Measurements from ENCODE around the gene KIAA1671. TPM values are rescaled to one million over a fixed set of nuclear protein-coding genes. Genes with fewer than 3 reads are reported as not detected.

Gene KIAA1671
- total RNA-seq, 4 donors from 2014 or later, result 7.6 to 26.1 (median 16.7) TPM

DNA sequence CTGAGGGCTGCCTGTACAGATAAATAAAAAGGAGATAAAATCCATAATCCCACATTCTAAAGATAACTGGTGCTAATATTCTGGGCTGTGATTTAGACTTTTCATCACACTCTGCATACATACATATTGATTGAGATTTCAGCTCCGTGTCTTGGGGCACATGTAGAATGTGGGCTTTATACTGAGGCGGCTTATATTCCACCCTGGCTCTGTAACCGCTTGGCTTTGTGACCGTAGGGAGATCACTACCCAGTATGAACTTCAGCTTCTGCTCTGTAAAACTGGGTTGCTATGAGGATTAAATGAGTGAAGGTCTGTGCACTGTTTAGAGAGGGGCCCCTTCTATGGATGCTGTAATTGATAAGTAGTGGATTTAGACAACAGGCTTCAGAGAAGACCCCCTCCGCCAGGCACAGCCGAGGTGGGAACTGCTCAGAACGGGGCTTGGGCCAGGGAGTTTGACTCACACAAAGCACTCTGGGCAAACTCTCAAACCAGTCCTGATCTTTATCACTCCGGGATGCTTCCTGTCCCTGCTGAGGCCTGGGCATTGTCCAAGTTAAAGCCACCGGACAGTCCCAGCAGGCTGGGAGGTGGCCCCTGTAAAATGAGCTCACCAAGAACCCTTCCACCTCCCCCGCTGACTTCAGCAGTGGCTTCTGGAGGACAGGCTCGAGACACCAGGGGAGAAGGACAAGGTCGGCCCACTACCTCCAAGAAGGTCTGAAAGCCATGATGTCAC is 17.2 kb downstream of the KIAA1671 start:
- Histone ChIP-seq H3K4me3 (no peak overlapping the region), H3K27ac (peak overlapping the region; percentile 40 to 61), H3K4me1 (no peaks in the 10 kb centered on the region), H3K9me3 (no peaks in the 10 kb centered on the region), H3K36me3 (no peaks in the 10 kb centered on the region), H3K27me3 (no peaks in the 10 kb centered on the region)
- peak in 1 of 2 donors; percentile 60 for DNase-seq
- TF ChIP-seq CTCF (IDR thresholded peaks at IDR 0.05) (no peak), POLR2A (IDR thresholded peaks at IDR 0.05) (no peak)
- intact Hi-C loops (cut with DNase I; ENCODE audit: low total_unique reads), result no loop called here

GRCh38 chr22:24972369-24972768 is 19.9 kb downstream of the KIAA1671 start:
- Histone ChIP-seq H3K27me3 (no peaks in the 10 kb centered on the region), H3K4me1 (no peaks in the 10 kb centered on the region), H3K9me3 (no peaks in the 10 kb centered on the region), H3K36me3 (no peaks in the 10 kb centered on the region), H3K27ac (no peak overlapping the region), H3K4me3 (no peak overlapping the region)
- intact Hi-C loops (cut with DNase I; ENCODE audit: low total_unique reads), result no loop called here
- TF ChIP-seq POLR2A (IDR thresholded peaks at IDR 0.05), result no peak
- DNase-seq, result no peak

DNA sequence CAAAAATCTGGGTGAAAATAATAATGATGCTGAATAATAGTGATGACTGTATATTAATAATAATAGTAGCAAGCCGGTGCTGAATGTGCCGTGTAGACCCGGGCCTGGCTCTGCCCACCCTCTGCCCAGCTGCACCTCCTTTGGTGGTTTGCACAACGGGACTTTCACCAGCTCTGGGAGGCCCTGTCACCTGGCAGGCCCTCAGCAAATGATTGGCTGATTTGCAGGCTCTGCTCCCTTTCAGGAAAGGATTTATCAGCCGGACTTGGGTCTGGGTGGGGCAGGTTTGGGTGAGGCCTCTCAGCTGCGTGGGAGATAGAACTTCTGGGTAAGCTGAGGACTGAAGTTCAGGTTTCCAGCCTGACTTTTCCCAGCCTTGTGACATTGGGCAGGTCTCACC is 21.4 kb downstream of the KIAA1671 start:
- DNase-seq, result no peak
- Histone ChIP-seq H3K9me3 (no peaks in the 10 kb centered on the region), H3K27ac (no peak overlapping the region), H3K36me3 (no peaks in the 10 kb centered on the region), H3K4me3 (no peak overlapping the region), H3K27me3 (no peaks in the 10 kb centered on the region), H3K4me1 (no peaks in the 10 kb centered on the region)
- intact Hi-C loops (cut with DNase I; ENCODE audit: low total_unique reads), result no loop called here
- TF ChIP-seq CTCF (IDR thresholded peaks at IDR 0.05) (no peak), POLR2A (IDR thresholded peaks at IDR 0.05) (no peak)

DNA sequence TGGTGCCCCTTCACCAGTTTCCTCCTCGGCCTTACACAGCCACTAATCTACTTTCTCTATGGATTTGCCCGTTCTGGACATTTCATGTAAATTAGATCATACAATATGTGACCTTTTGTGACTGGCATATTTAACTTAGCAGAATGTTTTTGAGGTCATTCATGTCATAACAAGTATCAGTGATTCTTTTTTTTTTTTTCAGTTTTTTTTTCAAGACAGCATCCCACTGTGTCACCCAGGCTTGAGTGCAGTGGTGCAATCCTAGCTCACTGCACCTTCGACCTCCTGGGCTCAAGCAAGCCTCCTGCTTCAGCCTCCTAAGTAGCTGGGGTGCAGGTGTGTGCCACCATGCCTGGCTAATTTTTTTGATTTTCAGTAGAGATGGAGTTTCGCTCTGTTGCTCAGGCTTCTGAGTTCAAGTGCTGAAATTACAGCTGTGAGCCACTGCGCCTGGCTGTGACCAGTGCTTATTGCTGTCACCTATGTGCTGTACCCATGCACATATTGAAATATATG is 22.7 kb downstream of the KIAA1671 start:
- intact Hi-C loops (cut with DNase I; ENCODE audit: low total_unique reads), result no loop called here
- Histone ChIP-seq H3K9me3 (no peaks in the 10 kb centered on the region), H3K4me3 (no peak overlapping the region), H3K4me1 (no peaks in the 10 kb centered on the region), H3K27me3 (no peaks in the 10 kb centered on the region), H3K36me3 (no peaks in the 10 kb centered on the region), H3K27ac (no peak overlapping the region)
- no peak for DNase-seq
- TF ChIP-seq POLR2A (IDR thresholded peaks at IDR 0.05) (no peak), CTCF (IDR thresholded peaks at IDR 0.05) (no peak)

GRCh38 chr22:24975813-24976341 is 23.4 kb downstream of the KIAA1671 start:
- Histone ChIP-seq H3K9me3 (no peaks in the 10 kb centered on the region), H3K36me3 (no peaks in the 10 kb centered on the region), H3K27ac (peak overlapping the region; percentile 52 to 74), H3K4me3 (no peak overlapping the region), H3K27me3 (no peaks in the 10 kb centered on the region), H3K4me1 (no peaks in the 10 kb centered on the region)
- DNase-seq, result peak; percentile 29 to 35
- TF ChIP-seq CTCF (IDR thresholded peaks at IDR 0.05) (no peak), POLR2A (IDR thresholded peaks at IDR 0.05) (no peak)
- intact Hi-C loops (cut with DNase I; ENCODE audit: low total_unique reads), result no loop called here
